HG02759 (cell line): ENCODE data around the gene EXOC2.

ENCODE experiments used
- ATAC-seq: cut with Tn5 transposase; IDR thresholded peaks from one replicate; pipeline ENCODE4 v1.9.1; 2021; ENCODE audit warnings: mild to moderate bottlenecking, moderate library complexity; ENCODE audit not compliant: unreplicated experiment

EXOC2 gene

GRCh38 chr6:449486-450419 is 243.2 kb downstream of the EXOC2 start:
- no peak for ATAC-seq

GRCh38 chr6:449057-449430 is 243.9 kb downstream of the EXOC2 start:
- ATAC-seq: no peak

- ATAC-seq: no peak
Measured at GRCh38 chr6:448296-449056, 244.5 kb downstream of the EXOC2 start.

GRCh38 chr6:447381-448165 is 245.4 kb downstream of the EXOC2 start:
- no peak for ATAC-seq

GRCh38 chr6:446418-447366 is 246.2 kb downstream of the EXOC2 start:
- no peak for ATAC-seq

- no peak for ATAC-seq
Measured at GRCh38 chr6:445571-446417, 247.1 kb downstream of the EXOC2 start.

- ATAC-seq: no peak
Measured at GRCh38 chr6:444653-445275, 248.2 kb downstream of the EXOC2 start.

GRCh38 chr6:443621-444159 is 249.2 kb downstream of the EXOC2 start:
- no peak for ATAC-seq

- no peak for ATAC-seq
Measured at GRCh38 chr6:441126-441920, 251.6 kb downstream of the EXOC2 start.

- no peak for ATAC-seq
Measured at GRCh38 chr6:439641-440167, 253.2 kb downstream of the EXOC2 start.

- ATAC-seq: no peak
Measured at GRCh38 chr6:438634-439170, 254.2 kb downstream of the EXOC2 start.

- no peak for ATAC-seq
Measured at GRCh38 chr6:437037-437392, 255.9 kb downstream of the EXOC2 start.

GRCh38 chr6:436308-437036 is 256.5 kb downstream of the EXOC2 start:
- ATAC-seq: no peak

- no peak for ATAC-seq
Measured at GRCh38 chr6:435441-436307, 257.3 kb downstream of the EXOC2 start.
